ENCODE results near the gene FAM114A2.
A peak's percentile ranks its signal among the peaks of the same experiment; 100 is the strongest.
"Not testable (repeated sequence)": the region's sequence is repeated elsewhere in the genome, so short reads cannot be mapped to it uniquely, and the experiment has no call there.

Gene FAM114A2

DNA sequence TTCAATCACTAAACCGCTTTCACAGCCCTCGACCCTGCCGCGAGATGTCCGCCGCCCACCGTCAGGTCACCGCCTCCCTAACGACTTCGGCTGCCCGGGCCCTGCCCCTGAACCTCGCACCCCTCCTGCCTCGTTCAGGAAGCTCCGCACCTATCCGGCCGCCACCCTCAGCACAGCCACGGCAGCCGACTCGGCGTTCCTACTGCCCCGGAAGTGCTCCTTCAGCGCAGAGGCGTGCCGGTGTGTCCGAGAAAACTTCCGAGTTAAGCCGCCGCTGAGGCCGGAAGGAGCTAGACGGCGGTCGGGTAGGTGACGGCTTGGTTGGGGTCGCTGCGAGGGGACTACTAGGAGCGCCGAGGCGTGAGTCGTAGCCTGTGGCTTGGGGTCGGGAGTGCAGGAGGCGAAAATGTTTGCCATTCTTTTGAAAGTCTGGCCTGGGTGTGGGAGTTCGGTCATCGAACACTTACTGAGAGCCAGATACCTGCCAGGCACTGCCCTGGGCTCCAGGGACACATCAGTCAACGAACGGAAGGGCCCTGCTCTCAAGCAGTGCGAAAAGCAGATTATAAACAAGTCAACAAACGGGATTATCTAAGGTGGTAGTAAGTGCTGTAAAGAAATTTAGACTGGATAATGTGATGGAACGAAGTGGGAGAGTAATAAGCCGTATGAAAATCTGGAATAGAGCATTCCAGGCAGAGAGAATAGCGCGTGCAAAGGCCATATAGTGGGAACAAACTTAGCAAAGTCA is at the start of gene FAM114A2, which contains the start of gene MFAP3:
TSS of gene FAM114A2 (minus strand) at position 204 of the 751 bp plus-strand sequence. CDS start 3,957 bp downstream, outside the sequence.
TSS of gene MFAP3 (plus strand) at position 261 of the 751 bp plus-strand sequence. CDS start 10,756 bp downstream, outside the sequence.
- DNase-seq (ENCODE audit: low read depth), result peak; percentile 30

DNA sequence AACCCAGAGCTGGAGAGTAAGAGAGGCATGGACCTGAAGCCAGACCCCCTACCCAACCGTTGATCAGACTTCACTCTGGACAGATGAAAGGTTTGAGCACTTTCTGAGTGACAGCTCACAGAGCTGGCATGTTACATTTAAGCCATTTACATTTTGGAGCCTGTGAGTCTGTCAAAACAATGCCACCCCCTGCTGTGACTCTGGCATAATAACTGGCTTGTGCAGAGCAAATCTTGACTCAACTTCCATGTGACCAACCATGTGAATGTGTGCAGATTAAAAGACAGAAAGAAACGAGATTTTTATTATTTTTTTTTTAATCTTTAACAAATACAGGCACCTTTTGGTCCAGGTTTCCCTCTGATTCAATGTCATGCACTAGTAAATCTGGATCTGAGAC is 48.5 kb upstream of the FAM114A2 start:
- DNase-seq (ENCODE audit: low read depth), result no peak

DNA sequence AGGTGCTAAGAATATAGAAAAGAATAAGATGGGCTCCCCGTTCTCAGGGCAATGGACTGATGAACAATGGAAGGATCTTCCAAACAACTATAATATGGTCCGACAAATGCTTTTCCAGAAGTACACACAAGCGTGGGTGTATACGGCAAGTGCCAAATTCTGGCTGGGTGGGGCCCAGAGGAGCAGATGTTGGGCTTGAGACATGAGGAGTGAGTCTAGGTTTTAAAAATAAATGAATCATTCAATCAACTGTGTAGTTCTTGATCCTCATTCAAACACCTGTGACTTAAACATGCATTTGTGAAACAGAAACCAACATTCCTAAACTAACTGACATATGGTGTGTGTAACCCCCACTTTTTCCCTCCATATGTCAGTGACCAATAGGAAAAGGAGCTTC is 47.9 kb upstream of the FAM114A2 start:
- DNase-seq (ENCODE audit: low read depth), result no peak

DNA sequence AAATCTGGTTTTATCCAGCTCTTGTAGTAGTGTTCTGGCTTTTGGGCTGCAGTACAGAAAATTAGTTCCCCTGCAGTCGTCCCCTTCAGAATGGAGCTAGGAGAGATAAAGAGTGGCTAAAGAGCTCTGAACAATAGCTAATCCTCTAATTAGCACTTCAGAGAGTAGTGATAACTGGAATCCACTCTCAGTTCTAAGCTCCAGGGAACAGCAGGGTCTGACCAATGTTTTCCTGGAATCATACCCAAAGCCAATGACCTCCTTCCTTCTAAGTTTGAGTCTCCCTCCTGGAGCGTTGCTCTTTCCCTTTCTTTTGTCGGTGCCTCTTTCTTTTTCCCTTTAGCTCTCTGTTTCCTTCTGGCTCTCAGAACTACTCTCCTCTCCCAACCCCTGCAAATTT is 47.4 kb upstream of the FAM114A2 start:
- no peak for DNase-seq (ENCODE audit: low read depth)

DNA sequence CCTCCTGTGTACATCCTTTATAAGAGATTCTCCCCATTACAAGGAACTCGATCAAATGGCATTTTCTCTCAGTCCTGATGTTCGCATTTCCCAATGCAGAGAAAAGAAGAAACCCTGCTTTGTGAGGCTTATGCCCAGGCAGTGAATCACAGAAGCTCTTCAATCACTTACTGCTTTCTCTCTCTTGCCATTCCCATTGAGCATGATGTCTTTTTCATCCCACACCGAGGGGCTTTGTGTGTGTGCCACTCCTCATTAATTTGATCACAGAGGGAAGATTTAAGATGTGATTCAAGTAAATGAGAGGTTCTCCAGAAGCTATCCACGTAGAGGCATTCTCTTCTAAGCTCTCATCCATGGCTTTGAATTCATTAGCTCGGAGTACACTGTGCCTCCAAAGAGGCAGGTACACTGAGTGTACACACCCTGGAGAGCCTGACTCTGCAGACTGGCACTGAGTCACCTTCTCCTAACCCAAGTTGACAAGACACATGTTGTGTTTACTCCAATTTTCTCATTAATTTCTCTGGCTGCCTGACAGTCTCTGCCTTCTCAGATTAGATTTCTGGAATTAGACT is 45.4 kb upstream of the FAM114A2 start:
- no peak for DNase-seq (ENCODE audit: low read depth)

DNA sequence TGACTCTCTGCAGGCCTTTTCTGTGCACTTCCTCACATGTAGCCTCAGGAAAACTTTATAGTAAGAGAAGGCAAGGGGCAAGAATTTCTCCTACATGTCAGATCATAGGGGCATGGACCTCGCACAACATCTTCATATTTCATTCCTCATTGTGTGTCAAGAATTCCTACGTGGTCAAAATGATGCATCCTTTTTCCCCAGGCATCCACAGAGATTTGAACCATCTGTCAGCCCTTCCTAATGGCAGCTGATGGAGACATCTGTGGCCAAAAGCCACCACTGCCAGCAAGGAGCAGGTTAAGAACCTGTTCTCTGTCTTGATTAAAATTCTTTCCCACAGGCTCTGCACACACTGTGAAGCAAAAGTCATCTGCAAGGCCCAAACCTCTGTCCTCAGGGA is 42.5 kb upstream of the FAM114A2 start:
- no peak for DNase-seq (ENCODE audit: low read depth)

- no peak for DNase-seq (ENCODE audit: low read depth)
Measured at GRCh38 chr5:154078272-154078671, 39.6 kb upstream of the FAM114A2 start.

GRCh38 chr5:154077696-154078095 is 39.0 kb upstream of the FAM114A2 start:
- no peak for DNase-seq (ENCODE audit: low read depth)

GRCh38 chr5:154076240-154076922 is 37.7 kb upstream of the FAM114A2 start:
- no peak for DNase-seq (ENCODE audit: low read depth)

DNA sequence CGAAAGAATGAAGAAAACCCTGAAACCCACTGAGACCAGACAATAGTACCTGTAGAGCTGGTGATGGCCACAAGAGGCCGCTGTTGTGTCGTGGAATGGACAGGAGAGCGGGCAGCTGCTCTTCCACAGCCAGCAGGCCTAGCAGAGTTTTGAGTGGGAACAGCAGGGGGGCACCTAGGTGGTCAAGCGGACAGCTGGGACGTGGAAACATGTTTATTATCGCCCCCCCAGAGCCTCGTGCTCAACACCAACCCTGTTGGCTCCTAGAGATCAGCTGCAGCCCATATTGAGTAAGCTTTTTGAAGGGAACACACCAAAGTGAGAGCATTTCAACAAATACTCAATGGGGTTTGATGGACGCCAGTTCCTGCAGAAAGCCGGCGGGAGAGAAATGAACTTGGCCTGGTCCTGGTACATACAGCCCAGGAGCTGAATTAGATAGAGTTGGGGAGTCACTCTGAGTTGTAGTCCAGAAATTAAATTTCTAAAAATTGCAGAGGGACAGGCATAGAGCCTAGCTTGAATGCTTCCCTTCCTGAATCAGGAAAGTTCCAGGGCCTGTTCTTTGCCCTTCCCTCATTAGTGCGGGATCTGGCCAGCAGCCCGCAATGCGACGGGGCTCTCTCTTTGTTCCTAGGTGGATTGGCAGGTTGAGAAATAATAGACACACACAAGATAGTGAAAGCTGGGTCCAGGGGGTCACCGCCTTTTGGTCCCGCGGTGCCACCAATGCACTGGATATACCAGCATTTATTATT is 33.9 kb upstream of the FAM114A2 start:
- DNase-seq (ENCODE audit: low read depth), result no peak

GRCh38 chr5:154071799-154072413 is 33.2 kb upstream of the FAM114A2 start:
- no peak for DNase-seq (ENCODE audit: low read depth)

DNA sequence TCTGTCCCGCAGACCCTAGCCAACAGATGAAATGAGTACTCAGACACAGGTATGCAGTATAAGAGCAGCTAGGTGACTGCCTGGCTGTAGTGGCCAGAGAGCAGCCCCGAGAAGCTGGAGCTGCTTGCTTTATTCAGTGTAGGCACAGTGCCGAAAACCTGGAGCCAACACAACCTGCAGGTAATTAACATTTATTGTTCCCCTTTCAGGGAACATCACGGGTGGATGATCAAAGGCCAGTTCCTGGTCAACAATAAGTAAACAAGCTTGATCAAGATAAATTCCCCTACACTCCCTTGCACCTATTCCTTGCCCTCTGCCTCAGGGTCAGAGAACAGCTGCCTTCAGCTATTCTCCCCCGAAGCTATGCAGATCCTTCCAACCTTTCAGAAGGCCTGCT is 31.1 kb upstream of the FAM114A2 start:
- DNase-seq (ENCODE audit: low read depth), result not testable (repeated sequence)

DNA sequence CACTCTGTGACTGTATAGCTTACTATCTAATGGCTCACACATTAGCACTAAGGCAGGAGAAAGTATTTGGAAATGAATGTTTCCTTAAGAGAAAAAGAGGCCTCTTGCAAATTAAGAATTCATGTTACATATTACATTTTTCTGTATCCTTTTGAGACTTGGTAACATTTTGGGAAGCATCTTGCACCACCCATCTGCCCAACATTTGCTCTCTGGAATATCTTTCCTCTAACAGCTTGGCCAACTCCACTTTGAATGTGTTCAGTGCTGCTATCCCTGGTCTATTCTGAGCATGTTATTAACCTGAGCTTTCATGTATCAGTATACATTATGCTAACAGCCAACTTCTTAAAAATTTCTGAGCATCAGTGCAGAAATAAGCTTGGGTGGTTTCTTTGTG is 27.3 kb upstream of the FAM114A2 start:
- no peak for DNase-seq (ENCODE audit: low read depth)

DNA sequence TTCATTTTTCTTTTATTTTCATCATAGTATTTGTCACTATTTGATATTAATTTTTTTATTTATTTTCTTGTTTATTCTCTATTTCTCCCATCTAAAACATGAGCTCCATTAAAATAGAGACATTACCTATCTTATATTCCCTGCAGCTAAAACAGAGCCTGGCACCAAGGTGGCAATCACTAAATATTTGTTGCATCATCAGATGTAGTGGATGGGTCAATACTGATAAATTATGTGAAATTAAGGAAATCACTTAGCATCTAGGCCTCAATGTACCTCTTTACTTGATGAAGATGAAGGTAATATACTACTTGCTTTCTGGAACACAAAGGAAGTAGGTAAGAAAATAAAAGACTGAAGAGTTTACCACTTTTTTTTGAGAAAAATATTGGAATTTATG is 24.7 kb upstream of the FAM114A2 start:
- no peak for DNase-seq (ENCODE audit: low read depth)

- DNase-seq (ENCODE audit: low read depth), result no peak
Measured at GRCh38 chr5:154060606-154061005, 21.9 kb upstream of the FAM114A2 start.

DNA sequence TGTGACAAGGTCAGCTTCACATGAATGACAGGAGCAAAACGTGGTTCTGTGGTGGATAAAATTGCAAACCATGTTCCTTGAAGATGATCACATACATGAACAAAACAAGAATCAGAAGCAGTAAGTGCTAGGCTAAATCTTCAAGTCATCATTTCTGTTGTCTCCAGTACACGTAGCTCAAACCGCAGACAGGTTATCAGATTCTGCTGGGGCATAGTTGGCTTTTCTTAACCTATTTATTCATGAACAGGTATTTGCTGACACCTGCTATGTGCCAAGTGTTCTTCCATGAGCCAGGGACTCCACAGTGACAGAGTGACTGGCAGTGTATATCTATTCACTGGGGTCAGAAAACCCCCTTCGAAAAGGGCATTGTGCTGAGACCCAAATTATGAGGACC is 20.9 kb upstream of the FAM114A2 start:
- no peak for DNase-seq (ENCODE audit: low read depth)

- DNase-seq (ENCODE audit: low read depth), result no peak
Measured at GRCh38 chr5:154059039-154059430, 20.3 kb upstream of the FAM114A2 start.

DNA sequence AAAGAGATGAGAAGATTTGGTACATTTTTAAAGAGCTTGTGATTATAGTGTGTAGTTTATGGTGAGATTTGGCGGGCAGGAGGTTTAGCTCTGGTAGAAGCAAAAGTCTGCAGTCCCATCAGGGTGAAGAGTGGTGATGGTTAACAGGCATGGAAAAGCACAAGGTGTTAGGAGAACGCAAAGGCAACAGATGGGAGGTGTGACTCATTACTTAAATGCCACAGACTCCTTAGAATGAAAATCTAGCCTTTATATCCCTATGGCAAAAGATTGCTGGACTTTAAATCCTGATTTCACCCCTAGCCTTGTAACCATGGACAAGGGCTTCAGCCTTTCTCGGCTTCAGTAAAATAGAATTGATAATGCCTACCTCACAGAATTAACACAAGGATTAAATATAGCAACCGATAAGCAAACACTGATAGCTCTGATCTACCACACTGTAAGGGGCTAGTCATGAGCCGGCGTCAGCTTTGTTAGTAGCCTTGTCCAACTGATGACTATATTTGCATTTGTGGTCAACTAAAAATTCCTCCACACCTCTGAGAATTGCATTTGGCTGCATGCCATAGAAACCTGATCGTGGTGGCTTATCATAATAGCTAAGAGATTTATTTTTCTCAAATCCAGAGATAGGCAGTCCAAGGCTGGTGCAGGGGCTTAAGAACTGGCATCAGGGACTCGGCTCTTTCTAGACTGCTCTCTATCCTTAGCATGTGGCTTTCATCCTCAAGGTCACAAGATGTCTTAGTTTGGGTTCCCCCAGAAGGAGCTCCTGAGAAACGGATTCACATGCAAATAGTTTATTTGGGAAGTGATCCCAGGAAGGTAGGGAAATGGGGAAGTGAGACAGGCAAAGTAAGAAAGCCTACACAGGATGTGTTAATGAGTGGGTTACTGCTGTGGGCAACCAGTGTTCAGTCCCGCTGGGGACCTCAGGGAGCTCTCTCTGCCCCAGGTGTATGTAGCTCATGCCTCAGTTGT is 19.6 kb upstream of the FAM114A2 start:
- no peak for DNase-seq (ENCODE audit: low read depth)

GRCh38 chr5:154055201-154055600 is 16.5 kb upstream of the FAM114A2 start:
- no peak for DNase-seq (ENCODE audit: low read depth)

DNA sequence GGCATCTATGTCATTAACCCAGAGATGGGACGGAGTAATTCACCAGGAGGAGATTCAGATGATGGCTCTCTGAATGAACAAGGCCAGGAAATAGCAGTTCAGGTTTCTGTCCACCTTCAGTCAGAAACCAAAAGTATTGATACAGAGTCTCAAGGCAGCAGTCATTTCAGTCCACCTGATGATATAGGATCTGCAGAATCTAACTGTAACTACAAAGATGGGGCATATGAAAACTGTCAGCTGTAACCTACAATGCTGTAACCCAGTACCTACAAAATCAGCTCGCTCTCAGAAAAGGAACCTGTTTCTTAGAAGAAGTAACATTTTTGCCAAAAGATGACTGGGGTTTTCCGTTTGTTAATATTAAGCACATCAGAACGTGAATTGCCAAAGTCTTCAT is 14.8 kb upstream of the FAM114A2 start:
- DNase-seq (ENCODE audit: low read depth), result no peak

GRCh38 chr5:154049636-154050035 is 10.9 kb upstream of the FAM114A2 start:
- no peak for DNase-seq (ENCODE audit: low read depth)
